Vagina (tissue), 2 donors: Measurements from ENCODE around the gene SPG11. TPM values are rescaled to one million over a fixed set of nuclear protein-coding genes. Genes with fewer than 3 reads are reported as not detected.

Source experiments
- DNase-seq, 2 donors: peaks; one replicate each; pipeline ENCODE4 v3.0.0-alpha.2; 2017; ENCODE audit errors: extremely low spot score in 2 of 2
- H3K27ac ChIP-seq: fragments of 200-600 bp; sonication (generic); one replicate; pipeline ENCODE4 v1.5.1; 2019
- H3K27me3 ChIP-seq: fragments of 200-600 bp; sonication (generic); one replicate; pipeline ENCODE4 v1.5.1; 2019
- H3K36me3 ChIP-seq, 2 donors: fragments of 200-600 bp; sonication (generic); one replicate each; pipeline ENCODE4 v1.5.1; 2017 to 2019
- H3K4me1 ChIP-seq: fragments of 200-600 bp; sonication (generic); one replicate; pipeline ENCODE4 v1.5.1; 2019
- H3K4me3 ChIP-seq, 2 donors: fragments of 200-600 bp; sonication (generic); 1 replicate in 1 of 2; 2 replicates in 1 of 2; pipeline ENCODE4 v1.5.1; 2016 to 2019
- H3K9me3 ChIP-seq: fragments of 200-600 bp; sonication (generic); one replicate; pipeline ENCODE4 v1.5.1; 2019
- POLR2A ChIP-seq, 2 donors: fragments of 450-650 bp; IDR thresholded peaks; one replicate each; pipeline ENCODE4 v1.6.1; 2017; ENCODE audit warnings: antibody characterized with exemption in 2 of 2, mild to moderate bottlenecking in 2 of 2, moderate library complexity in 2 of 2
- POLR2AphosphoS5 ChIP-seq, 2 donors: sonication (generic); formaldehyde crosslinking; IDR thresholded peaks; one replicate each; pipeline ENCODE4 v1.9.0; 2017; ENCODE audit warnings: antibody characterized with exemption in 2 of 2, mild to moderate bottlenecking in 2 of 2, low read depth in 1 of 2; ENCODE audit not compliant: insufficient read depth in 1 of 2
- intact Hi-C: fragments of 100-400 bp; cut with DNase I; formaldehyde crosslinking; loops from one replicate; pipeline ENCODE4 v1.15.1; 2023
- total RNA-seq: library from RNA; depleted of rRNA; stranded (reverse); fragments of >200 nt; gene quantifications from one replicate; pipeline ENCODE4 v1.2.3, GENCODE V29; 2016
- TF ChIP-seq, protein P1 (sequence below), 3 experiments: fragments of 450-650 bp in 2 of 3; fragments of 200-600 bp in 1 of 3; sonication (generic) in 1 of 3; IDR thresholded peaks; one replicate each; pipeline ENCODE4 v1.5.1; 2017 to 2019; ENCODE audit warnings: antibody characterized with exemption in 3 of 3, mild to moderate bottlenecking in 2 of 3, moderate library complexity in 2 of 3

Gene SPG11
- total RNA-seq, 1 donor from 2014 or later: 98.2 TPM

DNA sequence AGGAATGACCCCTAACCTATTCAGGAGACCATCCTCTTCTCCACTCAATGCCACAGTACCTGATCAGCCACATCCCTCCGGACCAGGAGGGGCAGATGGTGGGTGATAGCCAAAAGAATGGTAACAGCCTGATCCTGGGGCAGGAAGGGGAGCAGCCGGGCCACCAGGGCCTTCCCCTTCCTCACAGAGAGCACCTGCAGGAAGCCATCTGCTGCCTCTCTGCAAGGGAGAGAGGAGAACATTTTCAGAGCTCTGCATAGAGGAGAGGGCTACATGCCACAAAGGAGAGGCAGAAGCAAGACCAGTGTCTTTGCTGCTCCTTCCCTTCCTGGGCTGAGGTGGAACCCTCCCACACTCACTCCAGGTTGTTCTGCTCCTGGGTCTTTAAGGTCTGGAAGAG is 5.5 kb upstream of the SPG11 start:
- no peaks in the 10 kb centered on the region for H3K36me3 ChIP-seq
- intact Hi-C loops: no loop called here
- no peak for DNase-seq
- no peak overlapping the region for H3K27ac ChIP-seq
- peaks cover 3% of the 10 kb centered on the region for H3K4me1 ChIP-seq
- no peaks in the 10 kb centered on the region for H3K27me3 ChIP-seq
- no peaks in the 10 kb centered on the region for H3K9me3 ChIP-seq
- H3K4me3 ChIP-seq: no peak overlapping the region
- TF ChIP-seq POLR2A (IDR thresholded peaks at IDR 0.05): no peak
- TF ChIP-seq, protein P1, sequence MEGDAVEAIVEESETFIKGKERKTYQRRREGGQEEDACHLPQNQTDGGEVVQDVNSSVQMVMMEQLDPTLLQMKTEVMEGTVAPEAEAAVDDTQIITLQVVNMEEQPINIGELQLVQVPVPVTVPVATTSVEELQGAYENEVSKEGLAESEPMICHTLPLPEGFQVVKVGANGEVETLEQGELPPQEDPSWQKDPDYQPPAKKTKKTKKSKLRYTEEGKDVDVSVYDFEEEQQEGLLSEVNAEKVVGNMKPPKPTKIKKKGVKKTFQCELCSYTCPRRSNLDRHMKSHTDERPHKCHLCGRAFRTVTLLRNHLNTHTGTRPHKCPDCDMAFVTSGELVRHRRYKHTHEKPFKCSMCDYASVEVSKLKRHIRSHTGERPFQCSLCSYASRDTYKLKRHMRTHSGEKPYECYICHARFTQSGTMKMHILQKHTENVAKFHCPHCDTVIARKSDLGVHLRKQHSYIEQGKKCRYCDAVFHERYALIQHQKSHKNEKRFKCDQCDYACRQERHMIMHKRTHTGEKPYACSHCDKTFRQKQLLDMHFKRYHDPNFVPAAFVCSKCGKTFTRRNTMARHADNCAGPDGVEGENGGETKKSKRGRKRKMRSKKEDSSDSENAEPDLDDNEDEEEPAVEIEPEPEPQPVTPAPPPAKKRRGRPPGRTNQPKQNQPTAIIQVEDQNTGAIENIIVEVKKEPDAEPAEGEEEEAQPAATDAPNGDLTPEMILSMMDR (IDR thresholded peaks at IDR 0.05): no peak
- no peak for TF ChIP-seq POLR2AphosphoS5 (IDR thresholded peaks at IDR 0.05; ENCODE audit: insufficient read depth in 1 of 2, low read depth in 1 of 2)

DNA sequence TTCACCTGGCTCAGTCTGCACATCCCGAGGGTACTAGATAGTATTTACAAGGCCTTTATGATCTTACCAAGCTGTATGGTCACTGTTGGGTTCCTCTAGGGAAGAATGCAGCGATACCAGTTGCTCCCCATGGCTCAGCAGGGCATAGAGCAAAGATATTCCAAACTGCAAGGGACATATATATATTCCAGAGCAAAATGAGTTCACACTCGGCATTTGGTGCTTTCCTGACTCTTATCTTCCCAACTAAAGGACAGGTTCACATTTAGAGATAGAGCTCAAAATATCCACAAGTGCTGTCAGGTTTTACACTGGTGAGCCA is 3.5 kb upstream of the SPG11 start:
- H3K27me3 ChIP-seq: no peaks in the 10 kb centered on the region
- DNase-seq: no peak
- H3K4me3 ChIP-seq: no peak overlapping the region
- TF ChIP-seq, protein P1 (IDR thresholded peaks at IDR 0.05): no peak
- TF ChIP-seq POLR2AphosphoS5 (IDR thresholded peaks at IDR 0.05; ENCODE audit: insufficient read depth in 1 of 2, low read depth in 1 of 2): no peak
- no peak for TF ChIP-seq POLR2A (IDR thresholded peaks at IDR 0.05)
- H3K27ac ChIP-seq: no peak overlapping the region
- H3K4me1 ChIP-seq: peaks cover 14% of the 10 kb centered on the region
- no peaks in the 10 kb centered on the region for H3K9me3 ChIP-seq
- H3K36me3 ChIP-seq: no peaks in the 10 kb centered on the region
- intact Hi-C loops: no loop called here

DNA sequence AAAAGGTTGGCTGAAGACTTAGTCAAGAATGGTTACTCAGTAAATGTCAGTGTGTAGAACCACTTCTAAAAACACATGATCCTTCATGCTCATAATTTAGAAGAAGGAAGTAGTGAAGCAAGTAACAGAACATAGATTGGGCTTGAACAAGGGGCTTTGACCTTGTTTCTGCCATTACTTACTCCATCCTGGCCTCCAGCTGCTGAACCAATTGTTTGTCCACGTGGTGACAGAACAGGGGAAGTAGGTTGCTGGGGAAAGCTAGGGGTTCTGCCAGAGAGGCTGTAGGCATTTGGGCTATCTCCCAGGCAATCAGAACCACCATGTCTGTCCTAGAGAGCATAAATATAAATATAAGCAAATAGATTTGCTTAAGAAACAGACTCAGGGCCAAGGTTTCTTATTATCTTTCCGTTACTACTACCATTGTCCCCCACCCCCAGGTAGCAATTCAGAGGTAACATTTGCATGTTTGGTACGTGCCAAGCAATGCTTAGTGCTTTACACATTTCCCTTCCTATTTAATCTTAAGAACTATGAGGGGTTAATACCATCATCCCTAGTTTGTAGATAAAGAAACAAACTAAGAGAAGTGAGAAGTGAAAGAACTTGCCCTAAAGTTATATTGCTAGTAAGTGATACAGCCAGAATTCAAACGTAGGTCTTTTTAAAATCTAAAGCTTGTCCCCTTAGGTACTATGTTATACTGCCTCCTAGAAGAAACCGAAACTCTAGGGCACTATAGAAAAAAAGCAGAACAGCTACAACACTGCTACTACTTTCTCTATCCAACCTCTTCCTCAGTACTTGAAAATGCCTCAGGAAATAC is 3.0 kb upstream of the SPG11 start:
- TF ChIP-seq, protein P1 (IDR thresholded peaks at IDR 0.05): no peak
- no peak for TF ChIP-seq POLR2A (IDR thresholded peaks at IDR 0.05)
- TF ChIP-seq POLR2AphosphoS5 (IDR thresholded peaks at IDR 0.05; ENCODE audit: insufficient read depth in 1 of 2, low read depth in 1 of 2): no peak
- intact Hi-C loops: no loop called here
- H3K4me1 ChIP-seq: peaks cover 20% of the 10 kb centered on the region

DNA sequence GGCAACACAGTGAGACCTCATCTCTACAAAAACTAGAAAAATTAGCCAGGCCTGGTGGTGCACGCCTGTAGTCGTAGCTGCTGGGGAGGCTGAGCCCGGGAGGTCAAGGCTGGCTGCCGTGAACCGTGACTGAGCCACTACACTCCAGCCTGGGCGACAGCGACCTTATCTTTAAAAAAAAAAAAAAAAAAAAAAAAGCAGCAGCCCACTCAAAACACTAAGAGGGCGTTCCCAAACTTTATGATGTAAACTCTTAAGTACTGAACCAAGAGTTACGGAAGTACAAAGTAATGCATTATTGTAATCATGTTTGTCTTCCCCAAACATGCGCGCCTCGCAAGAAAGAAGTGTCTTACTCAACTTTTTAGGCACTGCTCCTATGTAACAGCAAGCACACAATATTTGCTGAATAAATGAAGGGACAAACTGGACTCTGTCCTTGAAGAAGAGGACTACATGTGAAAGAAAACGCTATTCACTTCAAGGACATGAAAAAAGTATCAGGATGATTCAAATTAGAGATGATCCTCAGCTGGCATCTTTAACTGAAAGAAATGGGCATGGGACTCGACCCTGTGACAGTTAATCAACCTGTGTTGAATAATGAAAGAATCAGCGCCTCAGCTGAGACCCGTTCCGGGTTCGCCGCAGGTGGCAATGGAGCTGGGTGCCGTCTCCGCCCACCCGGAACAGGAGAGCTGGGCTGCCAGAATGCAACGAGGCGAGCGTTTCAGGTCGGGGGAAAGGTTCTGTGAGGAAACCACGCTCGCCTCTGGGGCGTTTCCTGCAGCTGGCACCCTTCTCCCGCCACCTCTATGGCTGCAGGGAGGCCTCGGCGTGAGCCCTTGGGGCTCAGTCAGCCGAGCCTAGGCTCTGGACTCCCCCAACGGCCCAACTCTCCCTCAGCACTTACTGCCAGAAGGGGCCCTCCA is 718 bp downstream of the SPG11 start:
- Histone ChIP-seq H3K36me3 (peaks cover 0 to 12% of the 10 kb centered on the region in 2 donors), H3K4me1 (peaks cover 25% of the 10 kb centered on the region), H3K4me3 (peak overlapping the region; percentile 95 to 100), H3K27me3 (no peaks in the 10 kb centered on the region), H3K9me3 (no peaks in the 10 kb centered on the region), H3K27ac (peak overlapping the region; percentile 96)
- DNase-seq: no peak
- intact Hi-C loops: loop anchor here (5.0 kb wide), 1 partner anchor 65 kb away; no protein-coding TSS in a partner anchor
- TF ChIP-seq, protein P1 (IDR thresholded peaks at IDR 0.05): no peak
- TF ChIP-seq POLR2A (IDR thresholded peaks at IDR 0.05) (no peak), POLR2AphosphoS5 (IDR thresholded peaks at IDR 0.05; ENCODE audit: insufficient read depth in 1 of 2, low read depth in 1 of 2) (no peak)

More for the DNA sequence above, 3.0 kb upstream of the SPG11 start:
- Histone ChIP-seq H3K9me3 (no peaks in the 10 kb centered on the region), H3K4me3 (no peak overlapping the region), H3K36me3 (no peaks in the 10 kb centered on the region), H3K27me3 (no peaks in the 10 kb centered on the region), H3K27ac (no peak overlapping the region)
- DNase-seq: no peak
